ENCODE results near the gene OTUB1. TPM values are rescaled to one million over a fixed set of nuclear protein-coding genes. Genes with fewer than 3 reads are reported as not detected.
"Not testable (repeated sequence)": the region's sequence is repeated elsewhere in the genome, so short reads cannot be mapped to it uniquely, and the experiment has no call there.

Gene OTUB1
- 49.5 TPM for polyA plus RNA-seq (ENCODE audit: insufficient read length)

- peak; percentile 89 for DNase-seq
Measured at GRCh38 chr11:63986156-63986931, at the start of gene OTUB1. Gene OTUB1, plus strand, starts transcription at chr11:63986438. Its CDS starts 19 bp downstream, at chr11:63986457.

- no peak for DNase-seq
Measured at GRCh38 chr11:63937713-63938478, 48.3 kb upstream of the OTUB1 start.

- DNase-seq: peak; percentile 92
Measured at GRCh38 chr11:63938479-63939396, 47.5 kb upstream of the OTUB1 start, which contains the start of gene NAA40. Gene NAA40, plus strand, starts transcription at chr11:63939002. Its CDS starts 95 bp downstream, at chr11:63939097.

GRCh38 chr11:63939397-63939891 is 46.8 kb upstream of the OTUB1 start:
- DNase-seq: no peak

GRCh38 chr11:63940786-63941185 is 45.5 kb upstream of the OTUB1 start:
- no peak for DNase-seq

GRCh38 chr11:63941901-63942300 is 44.3 kb upstream of the OTUB1 start:
- no peak for DNase-seq

- DNase-seq: no peak
Measured at GRCh38 chr11:63942803-63943202, 43.4 kb upstream of the OTUB1 start.

- peak; percentile 56 for DNase-seq
Measured at GRCh38 chr11:63944987-63945386, 41.3 kb upstream of the OTUB1 start.

- peak; percentile 69 for DNase-seq
Measured at GRCh38 chr11:63945477-63946163, 40.6 kb upstream of the OTUB1 start.

- no peak for DNase-seq
Measured at GRCh38 chr11:63951779-63952536, 34.3 kb upstream of the OTUB1 start.

- no peak for DNase-seq
Measured at GRCh38 chr11:63952570-63952969, 33.7 kb upstream of the OTUB1 start.

- no peak for DNase-seq
Measured at GRCh38 chr11:63958008-63958407, 28.2 kb upstream of the OTUB1 start.

GRCh38 chr11:63961608-63962412 is 24.4 kb upstream of the OTUB1 start:
- peak; percentile 73 for DNase-seq

GRCh38 chr11:63963895-63964294 is 22.3 kb upstream of the OTUB1 start:
- DNase-seq: not testable (repeated sequence)

GRCh38 chr11:63966444-63966843 is 19.8 kb upstream of the OTUB1 start:
- no peak for DNase-seq

GRCh38 chr11:63969461-63969860 is 16.8 kb upstream of the OTUB1 start:
- no peak for DNase-seq

GRCh38 chr11:63970902-63971301 is 15.3 kb upstream of the OTUB1 start:
- DNase-seq: no peak

GRCh38 chr11:63973912-63974258 is 12.4 kb upstream of the OTUB1 start:
- DNase-seq: not testable (repeated sequence)

- peak; percentile 99 for DNase-seq
Measured at GRCh38 chr11:63974259-63975143, 11.7 kb upstream of the OTUB1 start, which contains the start of gene COX8A. Gene COX8A, plus strand, starts transcription at chr11:63974620. Its CDS starts 61 bp downstream, at chr11:63974681.

Measured in hindlimb muscle (tissue), 1 donor.